ENCODE measurements around the gene MCM10.

The MCM10 gene

DNA sequence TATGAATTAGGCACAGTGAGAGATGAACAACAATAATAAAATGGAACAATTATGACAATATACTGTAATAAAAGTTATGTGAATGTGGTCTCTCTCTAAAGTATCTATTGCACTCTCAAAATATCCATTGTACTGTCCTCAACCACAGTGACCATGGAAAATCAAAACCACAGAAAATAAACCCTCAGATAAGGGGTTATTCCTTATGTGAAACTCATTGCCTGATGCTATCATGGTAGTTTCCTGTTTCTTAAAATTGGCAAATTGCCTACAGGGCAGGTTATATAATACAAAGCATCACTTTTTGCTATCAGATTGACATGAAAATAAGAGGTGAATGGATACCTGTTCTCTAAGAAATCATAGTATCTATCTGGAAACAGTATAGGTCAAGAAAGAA, 3.8 kb downstream of the MCM10 start:
- no peak for DNase-seq (ENCODE audit: low read depth)

DNA sequence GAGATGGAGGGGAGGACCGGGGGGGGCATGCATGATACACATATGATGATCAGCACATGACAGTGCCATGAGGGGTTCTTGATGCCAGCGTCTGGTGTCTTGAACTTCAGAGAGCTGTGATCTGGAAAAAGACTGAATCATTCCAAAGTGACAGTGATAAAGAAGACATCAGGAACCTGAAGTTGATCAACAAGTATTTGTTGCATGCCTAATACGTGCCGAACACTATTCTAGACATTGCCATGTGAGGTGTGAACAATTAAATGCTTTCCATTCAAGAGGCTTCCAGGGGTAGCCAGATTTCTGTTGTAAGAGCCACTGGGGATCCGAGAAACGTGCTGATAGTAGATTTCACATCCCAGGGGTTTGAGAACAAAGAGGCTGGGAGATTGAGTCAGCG, 6.2 kb downstream of the MCM10 start:
- DNase-seq (ENCODE audit: low read depth), result no peak

DNA sequence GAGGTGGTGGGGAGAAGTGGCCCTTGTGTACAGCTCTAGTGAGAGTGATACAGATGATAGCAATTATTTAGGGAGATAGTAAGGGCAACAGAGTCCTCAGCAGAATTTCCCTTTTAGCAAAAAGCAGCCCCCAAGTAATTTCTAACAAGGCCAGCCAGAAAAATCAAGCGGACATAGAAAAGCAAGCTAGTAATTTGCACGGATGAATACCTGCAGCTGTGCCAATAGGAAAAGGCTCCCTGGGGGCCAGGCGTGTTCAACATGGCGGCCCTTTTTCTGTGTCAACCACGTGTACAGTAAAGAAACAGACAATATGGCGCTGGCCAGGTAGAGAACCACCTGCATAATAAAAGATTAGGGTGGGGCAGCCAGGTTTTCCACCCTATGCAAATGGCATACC, 7.4 kb downstream of the MCM10 start:
- no peak for DNase-seq (ENCODE audit: low read depth)

DNA sequence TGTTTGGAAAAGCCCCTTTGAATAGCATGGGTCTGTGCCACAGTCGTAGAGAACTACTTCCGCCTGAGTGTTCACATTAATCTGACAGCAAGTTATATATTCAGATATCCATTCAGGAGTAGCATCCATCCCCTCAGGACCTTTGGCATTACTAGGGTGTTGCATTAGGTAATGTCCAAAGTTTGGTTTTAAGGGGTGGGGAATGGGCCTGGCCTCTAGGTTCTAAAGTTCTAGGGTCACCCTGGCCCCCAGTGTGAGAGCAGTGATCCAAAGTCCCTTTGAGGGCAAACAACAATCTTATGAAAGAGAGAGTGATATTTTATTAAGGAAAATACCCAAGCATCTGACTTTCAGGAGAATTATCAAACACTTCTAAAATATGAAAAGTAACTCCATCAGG, 12.3 kb downstream of the MCM10 start:
- no peak for DNase-seq (ENCODE audit: low read depth)

DNA sequence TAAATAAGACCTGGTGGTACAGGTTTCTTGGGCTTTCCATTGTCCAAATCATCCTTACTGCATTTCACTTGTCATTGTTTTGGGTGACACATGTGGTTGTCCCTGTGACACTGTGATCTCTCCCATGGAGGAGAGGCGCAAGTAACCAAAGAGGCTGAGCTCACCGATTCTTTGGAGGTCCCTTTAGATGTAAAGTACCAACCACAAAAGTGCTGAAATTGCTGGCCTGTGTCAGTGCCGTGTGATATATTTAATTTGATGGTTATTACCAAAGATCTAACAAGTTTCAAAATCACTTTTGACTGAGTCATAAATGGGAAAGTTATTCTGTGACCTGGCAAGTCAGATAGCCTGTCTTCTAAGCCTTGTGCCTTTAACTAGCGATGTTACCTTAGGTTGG, 19.4 kb downstream of the MCM10 start:
- DNase-seq (ENCODE audit: low read depth), result no peak

DNA sequence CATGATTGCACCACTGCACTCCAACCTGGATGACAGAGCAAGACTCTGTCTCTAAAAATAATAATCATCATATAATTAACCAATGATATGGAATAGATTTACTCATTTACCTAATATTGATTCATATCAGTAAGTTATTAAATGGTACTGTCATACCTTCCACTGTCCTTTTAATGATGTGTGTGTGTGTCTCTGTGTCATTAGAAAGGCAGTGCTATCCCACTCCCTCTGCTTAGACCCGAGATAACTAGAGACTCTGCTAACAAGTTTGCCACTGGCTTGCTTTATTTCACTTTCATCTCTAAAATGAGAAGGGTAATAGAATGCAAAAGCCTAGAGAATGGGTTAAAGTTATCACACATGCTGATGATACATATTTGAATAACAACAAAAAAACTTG, 21.1 kb downstream of the MCM10 start:
- no peak for DNase-seq (ENCODE audit: low read depth)

DNA sequence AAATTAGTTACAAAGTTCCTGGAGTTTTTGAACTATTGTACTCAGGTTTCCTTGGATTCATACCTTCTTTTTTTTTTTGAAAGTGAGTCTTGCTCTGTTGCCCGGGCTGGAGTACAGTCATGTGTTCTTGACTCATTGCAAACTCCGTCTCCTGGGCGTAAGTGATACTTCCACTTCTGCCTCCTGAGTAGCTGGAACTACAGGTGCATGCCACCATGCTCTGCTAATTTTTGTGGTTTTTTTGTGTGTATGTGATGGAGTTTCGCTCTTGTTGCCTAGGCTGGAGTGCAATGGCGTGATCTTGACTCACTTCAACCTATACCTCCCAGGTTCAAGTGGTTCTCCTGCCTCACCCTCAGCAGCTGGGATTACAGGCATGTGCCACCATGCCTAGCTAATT, 22.3 kb downstream of the MCM10 start:
- DNase-seq (ENCODE audit: low read depth), result no peak

DNA sequence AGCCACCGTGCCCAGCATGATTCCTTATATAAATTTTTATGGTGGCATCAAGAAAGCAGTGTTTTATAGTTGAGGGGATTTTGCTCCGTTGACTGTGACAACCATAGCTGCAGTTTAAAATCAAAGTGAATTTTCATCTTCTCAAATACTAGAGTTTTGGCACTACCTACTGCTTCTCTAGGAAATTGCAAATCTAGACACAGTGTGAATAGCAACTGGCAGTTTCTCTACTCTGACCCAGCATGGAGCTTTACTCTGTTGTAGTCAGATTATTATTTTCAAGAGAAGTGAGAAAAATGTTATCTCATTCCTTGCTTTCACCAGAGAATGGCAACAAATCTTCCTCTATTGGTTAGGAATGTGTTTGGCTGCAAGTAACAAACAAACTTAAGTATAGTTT, 22.9 kb downstream of the MCM10 start:
- DNase-seq (ENCODE audit: low read depth), result no peak

DNA sequence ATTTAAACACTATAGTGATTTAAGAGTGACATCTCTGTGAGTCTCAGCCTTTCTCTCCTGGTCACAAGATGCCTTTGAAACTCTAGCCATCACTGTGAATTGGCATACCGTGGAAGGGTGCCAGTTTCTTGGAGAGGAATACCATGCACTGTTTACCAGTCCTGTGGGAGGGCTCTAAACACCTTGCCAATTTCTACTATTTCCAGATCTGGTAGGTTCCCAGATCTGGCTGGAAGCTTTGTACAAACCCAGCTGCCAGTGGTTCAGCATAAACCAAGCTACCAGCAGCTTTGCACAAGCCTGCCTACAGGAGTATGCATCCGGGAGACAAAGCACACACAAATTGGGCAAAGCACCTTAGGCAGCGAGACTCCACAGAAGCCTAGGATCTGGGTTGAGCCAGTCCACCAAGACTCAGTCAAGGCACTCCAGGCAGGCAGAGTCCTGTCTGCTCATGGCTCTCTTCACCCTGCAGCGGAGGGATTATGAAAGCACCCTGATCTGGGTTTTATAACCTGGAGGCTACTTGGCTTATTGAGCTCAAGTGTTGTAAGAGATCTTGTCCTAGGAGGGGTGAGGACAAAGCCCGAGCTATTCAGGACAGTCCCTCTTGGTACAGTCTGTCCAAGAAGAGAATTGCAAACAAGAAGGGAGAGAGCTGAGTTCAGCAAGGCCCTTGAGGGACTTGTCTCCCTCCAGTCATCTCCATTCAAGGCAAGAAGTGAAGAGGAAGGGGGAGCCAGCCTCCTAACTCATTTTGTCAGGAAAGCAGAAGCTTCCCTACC, 23.6 kb downstream of the MCM10 start:
- DNase-seq (ENCODE audit: low read depth), result no peak

DNA sequence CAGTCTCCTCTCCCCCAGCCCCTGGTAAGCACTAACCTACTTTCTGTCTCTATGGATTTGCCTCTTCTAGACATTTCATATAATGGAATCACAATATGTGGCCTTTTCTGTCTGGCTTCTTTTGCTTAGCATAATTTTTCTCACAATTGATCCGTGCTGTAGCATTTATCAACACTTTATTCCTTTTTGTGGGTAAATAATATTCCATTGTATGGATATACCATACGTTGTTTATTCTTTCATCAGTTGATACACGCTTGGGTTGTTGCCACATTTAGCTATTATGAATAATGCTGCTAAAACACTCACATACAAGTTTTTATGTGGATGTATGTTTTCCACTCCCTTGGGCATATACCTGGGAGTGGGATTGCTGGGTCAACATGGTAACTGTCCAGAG, 25.8 kb downstream of the MCM10 start:
- no peak for DNase-seq (ENCODE audit: low read depth)

DNA sequence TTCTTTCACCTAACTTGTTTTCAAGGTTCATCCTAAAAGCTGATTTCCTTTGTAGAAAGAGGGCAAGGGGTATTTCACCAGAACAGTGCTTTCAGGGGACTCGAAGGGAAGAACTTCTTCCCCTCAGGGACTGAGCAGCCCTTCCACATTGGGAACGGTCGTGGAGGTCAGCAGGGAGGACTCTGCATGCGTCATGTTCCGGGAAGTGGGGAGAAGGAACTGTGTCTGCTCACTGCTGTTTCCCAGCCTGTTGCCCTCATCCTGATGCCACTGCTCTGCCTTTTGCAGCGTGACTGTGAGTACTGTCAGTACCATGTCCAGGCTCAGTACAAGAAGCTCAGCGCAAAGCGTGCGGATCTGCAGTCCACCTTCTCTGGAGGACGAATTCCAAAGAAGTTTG, 27.2 kb downstream of the MCM10 start:
- no peak for DNase-seq (ENCODE audit: low read depth)

DNA sequence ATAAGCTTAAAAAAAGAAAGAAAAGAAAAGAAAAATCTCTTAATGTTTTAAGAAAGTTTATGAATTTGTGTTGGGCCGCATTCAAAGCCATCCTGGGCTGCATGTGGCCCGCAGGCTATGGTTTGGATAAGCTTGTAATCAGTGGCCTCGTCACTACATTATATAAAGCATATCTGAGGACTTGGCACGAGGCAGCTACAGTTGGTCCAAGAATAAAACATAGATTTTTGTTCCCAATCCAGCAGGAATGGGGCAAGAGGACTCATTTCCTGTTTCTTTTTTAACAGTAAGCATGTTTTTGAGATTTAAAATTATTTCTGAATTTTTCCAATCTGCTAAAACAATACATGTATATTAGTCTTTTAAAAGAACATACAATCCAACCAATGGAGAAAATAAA, 28.6 kb downstream of the MCM10 start:
- no peak for DNase-seq (ENCODE audit: low read depth)

DNA sequence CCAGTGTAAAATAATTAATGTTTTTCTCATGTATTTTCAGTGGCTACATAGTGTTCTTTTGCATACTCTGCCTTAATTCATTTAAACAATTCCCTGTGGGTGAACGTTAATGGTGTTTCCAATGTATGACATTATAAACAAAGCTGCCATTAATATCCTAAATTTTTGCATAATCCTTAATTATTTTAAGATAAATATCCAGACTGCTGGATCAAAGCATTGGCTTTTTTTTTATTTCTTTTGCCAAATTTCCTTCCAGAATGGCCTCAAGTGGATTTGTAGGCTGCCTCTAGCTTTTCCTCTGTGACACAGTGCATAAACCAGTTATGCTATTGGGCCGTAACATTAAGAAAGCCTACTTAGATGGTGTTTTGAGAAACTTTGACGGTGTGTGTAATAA, 29.5 kb downstream of the MCM10 start:
- DNase-seq (ENCODE audit: low read depth), result no peak

DNA sequence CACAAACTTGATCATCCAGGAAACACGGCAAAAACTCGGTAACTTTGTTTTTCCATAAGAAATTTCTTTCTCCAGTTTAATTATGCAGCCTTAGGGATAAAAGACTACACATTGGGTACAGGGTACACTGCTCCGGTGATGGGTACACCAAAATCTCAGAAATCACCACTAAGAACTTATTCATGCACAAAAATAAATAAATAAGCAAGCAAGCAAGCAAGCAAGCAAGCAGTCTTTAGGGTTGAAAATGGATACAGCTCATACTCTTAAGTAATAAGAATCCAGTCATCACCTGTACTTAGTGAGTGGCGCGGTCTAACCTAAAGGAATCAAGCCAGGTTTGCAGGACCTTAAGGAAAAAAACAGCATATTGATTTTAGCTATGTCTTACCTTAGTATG, 30.0 kb downstream of the MCM10 start:
- no peak for DNase-seq (ENCODE audit: low read depth)

DNA sequence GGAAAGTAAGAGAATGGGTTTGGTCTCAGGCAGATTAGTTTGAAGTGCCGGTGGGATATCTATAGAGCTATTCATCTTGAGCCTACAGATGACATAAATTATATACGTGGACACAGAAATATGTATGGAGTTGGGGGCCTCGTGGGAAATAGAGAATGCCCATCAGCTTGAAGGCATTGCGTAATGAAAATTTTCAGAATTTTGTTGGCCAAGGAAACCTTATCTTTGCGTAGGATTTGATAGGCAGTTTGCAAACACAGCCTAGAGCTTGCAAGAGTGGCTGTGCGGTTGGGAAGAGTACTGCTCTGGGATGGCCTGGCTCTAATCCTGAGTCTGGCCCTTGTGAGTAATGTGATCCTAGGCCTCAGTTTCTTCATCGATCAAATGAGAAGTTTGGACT, 32.3 kb downstream of the MCM10 start:
- DNase-seq (ENCODE audit: low read depth), result no peak

DNA sequence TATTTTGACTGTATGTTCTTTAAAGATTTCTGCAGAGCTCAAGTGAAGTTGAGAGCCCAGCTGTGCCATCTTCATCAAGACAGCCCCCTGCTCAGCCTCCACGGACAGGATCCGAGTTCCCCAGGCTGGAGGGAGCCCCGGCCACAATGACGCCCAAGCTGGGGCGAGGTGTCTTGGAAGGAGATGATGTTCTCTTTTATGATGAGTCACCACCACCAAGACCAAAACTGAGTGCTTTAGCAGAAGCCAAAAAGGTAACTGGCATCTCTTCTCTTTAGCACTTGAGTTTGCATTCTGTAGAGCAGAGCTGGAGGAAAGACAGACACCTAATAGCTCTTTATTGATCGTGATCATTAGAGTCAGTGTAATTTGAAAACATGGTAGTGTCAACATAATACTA, 33.7 kb downstream of the MCM10 start:
- no peak for DNase-seq (ENCODE audit: low read depth)

DNA sequence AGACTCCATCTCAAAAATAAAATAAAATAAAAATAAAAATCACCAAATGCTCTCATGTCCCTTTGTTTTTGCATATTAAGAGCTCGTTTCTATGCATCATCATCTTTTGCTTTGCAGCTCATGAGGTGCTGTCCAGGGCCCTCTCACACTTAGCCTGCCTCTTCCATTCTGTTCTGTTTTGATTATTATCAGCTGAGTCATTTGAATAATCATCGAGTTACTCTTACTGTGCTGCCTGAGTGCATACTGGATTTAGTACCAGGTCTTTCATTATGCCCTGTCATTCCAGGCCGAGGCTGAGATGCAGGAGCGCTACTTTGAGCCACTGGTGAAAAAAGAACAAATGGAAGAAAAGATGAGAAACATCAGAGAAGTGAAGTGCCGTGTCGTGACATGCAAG, 39.8 kb downstream of the MCM10 start:
- no peak for DNase-seq (ENCODE audit: low read depth)

DNA sequence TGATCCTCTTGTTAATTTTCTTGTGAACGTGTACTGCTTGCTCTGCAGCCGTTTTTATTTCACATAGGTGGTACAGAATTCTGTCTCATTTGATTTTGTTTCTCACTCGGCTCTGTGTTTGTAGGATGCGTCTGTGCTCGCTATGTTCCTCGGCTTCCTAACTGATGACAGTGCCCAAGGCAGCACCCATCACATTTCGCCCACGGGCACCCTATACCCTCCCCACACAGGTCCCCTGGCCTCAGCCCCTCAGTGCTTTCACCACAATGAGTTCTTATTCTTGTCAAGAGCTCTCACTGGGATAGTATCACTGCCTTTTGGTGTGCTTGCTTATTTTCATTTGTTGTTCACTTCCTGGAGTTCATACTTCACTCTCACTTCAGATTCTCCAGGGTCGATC, 44.7 kb downstream of the MCM10 start:
- no peak for DNase-seq (ENCODE audit: low read depth)

DNA sequence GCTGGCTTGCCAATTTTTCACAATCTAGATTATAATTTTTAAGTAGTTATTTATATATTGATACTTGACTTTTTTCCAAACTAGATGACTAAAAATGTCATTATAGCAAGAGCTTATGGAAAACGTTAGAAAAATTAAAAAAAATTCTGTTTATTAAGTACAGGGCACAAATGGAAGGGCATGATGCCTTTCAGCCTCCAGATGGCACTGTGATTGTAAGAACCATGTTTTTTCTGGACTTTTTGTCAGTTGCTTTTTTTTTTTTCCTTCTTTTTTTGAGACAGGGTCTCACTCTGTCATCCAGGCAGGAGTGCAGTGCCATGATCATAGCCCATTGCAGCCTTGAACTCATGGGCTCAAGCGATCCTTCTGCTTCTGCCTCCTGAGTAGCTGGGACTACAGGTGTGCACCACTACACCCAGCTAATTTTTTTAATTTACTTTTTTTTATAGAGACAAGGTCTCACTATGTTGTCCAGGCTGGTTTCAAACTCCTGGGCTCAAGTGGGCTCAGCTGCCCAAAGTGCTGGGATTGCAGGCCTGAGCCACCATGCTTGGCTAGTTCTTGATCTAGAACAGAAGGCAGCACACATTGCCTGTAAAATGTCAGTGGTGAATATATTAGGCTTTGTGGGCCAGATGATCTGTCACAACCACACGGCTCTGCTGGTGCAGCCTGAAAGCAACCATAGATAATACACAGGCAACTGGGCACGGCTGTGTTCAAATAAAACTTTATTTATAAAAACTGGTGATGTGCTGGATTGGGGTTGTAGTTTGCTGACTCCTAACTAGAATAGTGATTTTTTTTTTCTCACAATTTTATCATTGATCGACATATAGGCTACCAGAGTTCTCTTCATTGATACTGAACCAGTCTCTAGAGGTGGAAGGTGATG, 45.4 kb downstream of the MCM10 start:
- no peak for DNase-seq (ENCODE audit: low read depth)

DNA sequence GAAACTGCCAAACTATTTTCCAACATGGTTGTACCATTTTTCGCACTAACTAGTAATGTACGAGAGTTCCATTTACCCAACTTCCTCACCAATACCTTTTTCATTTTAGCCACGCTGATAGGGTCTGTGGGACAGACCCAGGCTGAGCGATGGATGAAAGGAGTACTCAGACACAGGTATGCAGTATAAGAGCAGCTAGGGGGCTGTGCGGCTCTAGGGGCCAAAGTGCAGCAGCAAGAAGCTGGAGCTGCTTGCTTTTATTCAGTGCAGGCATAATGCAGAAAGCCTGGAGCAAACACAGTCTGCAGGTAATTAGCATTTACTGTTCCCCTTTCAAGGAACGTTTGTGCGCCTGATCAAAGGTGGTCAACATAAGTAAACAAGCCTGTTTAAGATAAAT, 51.8 kb downstream of the MCM10 start:
- DNase-seq (ENCODE audit: low read depth), result no peak

DNA sequence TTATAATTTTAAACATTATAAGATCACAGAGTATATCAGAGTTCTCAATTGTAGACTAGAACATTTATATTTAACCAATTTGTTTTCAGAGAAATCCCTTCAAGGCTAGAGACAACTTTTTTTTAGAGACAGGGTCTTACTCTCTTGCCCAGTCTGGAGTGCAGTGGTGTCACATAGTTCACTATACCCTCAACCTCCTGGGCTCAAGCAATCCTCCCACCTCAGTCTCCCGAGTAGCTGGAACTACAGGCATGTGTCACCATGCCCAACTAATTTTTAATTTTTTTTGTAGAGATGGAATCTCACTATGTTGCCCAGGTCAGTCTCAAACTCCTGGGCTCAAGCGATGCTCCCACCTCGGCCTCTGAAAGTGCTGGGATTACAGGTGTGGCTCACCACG, 57.5 kb downstream of the MCM10 start:
- DNase-seq (ENCODE audit: low read depth), result no peak

DNA sequence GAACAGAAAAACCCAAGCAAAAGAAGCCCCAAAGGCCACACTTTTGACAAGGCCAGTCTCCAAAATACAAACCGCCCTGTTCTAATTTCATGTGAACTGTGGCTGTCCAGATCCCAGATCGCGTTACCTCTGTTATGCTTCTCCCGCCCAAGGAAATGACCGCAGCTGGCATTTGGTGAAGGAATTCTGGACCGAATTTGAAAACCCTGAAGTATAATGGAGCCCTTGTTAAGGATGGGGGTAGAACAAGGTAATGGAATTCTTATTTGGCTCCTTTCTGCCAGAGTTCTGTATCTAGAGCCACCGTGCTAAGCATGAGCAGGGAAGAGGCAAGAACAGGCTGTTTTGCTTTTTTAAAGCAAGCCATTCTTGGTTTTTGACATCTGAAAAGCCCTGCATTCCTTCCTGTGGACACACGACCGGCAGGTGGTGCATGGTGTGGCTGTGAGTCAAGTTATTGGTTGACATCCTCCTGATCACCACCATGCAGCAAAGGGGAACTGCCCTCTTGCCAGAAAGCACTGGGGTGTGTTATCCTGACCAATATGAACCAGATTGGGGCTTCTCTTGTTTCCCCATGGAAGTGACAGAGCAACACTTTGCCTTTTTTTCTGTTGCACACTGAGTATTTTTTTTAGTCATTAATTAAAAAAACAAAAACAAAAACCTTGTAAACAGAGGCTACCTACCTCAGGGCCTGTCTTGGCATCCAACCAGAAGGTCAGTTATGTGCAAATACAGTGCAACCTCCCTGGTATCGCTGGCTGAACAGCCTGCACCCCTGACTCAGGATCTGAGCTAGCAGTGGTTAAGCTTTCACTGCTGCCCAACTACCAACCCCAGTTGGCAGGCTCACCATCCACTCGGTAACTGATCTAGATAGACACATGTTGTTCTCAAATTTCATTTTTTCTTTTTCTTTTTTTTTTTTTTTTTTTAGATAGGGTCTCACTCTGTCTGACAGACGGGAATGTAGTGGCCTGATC, 58.6 kb downstream of the MCM10 start:
- no peak for DNase-seq (ENCODE audit: low read depth)
